ENCODE measurements around the gene MACROD2.

MACROD2 gene

DNA sequence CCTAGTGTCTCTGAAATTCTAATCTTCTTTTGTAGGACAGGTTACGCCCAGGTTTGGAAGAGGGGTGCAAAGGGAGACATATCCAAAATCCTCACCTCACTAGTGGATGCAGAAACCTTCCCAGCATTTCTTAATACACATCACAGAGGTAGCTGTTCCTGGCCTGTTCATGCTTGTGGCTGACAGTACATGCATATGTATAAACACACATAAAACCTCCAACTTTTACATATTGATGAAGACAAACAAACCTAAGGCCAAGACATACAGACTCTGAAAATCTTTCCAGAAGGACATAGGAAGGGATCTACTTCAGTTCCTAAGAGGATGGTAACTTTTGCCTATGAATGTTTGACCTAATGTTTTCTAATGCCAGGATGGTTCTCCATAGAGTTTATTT lies 1214.2 kb downstream of the MACROD2 start:
- Histone ChIP-seq H3K4me1 (ENCODE audit: control insufficient read depth, insufficient read depth, low read length) (no peaks in the 10 kb centered on the region), H3K9me3 (ENCODE audit: control insufficient read depth in 2 of 2, low read length in 2 of 2) (no peaks in the 10 kb centered on the region), H3K4me3 (ENCODE audit: low read length in 2 of 2) (no peak overlapping the region), H3K9ac (ENCODE audit: low read length in 2 of 2) (no peak overlapping the region), H3K27ac (ENCODE audit: low read length) (no peak overlapping the region), H3K36me3 (ENCODE audit: control insufficient read depth in 2 of 2, insufficient read depth in 2 of 2, low read length in 2 of 2) (no peaks in the 10 kb centered on the region), H3K27me3 (ENCODE audit: control insufficient read depth in 1 of 2, insufficient read depth in 2 of 2, low read length in 2 of 2) (no peaks in the 10 kb centered on the region)

- Histone ChIP-seq H3K27ac (ENCODE audit: low read length) (no peak overlapping the region), H3K9me3 (ENCODE audit: control insufficient read depth in 2 of 2, low read length in 2 of 2) (no peaks in the 10 kb centered on the region), H3K36me3 (ENCODE audit: control insufficient read depth in 2 of 2, insufficient read depth in 2 of 2, low read length in 2 of 2) (no peaks in the 10 kb centered on the region), H3K4me3 (ENCODE audit: low read length in 2 of 2) (no peak overlapping the region), H3K9ac (ENCODE audit: low read length in 2 of 2) (no peak overlapping the region), H3K4me1 (ENCODE audit: control insufficient read depth, insufficient read depth, low read length) (no peaks in the 10 kb centered on the region), H3K27me3 (ENCODE audit: control insufficient read depth in 1 of 2, insufficient read depth in 2 of 2, low read length in 2 of 2) (no peaks in the 10 kb centered on the region)
Observed at GRCh38 chr20:15214051-15214450, 1218.7 kb downstream of the MACROD2 start.

DNA sequence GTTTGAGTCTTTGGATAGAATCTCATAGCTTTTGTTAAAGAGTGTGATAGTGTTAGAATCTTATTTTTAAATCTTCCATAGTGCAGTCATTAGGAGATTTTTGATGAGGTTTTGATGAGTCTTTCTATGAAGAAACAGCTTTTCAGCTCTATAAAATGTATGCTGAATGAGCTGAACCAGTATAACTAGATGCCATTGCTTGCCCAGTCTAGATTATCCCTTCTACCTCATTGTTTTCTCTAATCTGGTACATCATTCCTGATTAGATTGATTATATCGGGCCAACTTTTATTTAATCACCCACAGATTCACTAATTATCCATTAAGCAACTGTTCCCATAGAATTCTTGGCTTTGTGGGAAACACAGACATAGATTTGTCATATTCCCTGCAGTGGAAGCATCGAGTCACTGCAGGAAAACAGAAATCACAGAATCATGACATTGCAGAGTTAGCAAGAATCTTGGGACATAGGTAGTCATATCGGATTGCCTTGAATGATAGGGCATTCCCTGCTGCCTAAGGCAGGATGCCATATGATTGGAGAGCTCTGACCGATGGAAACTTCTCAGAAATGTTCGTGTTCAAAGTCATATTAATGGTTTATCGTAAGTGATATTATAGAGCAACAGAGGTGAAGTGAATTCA lies 1224.8 kb downstream of the MACROD2 start:
- Histone ChIP-seq H3K4me1 (ENCODE audit: control insufficient read depth, insufficient read depth, low read length) (no peaks in the 10 kb centered on the region), H3K9ac (ENCODE audit: low read length in 2 of 2) (no peak overlapping the region), H3K9me3 (ENCODE audit: control insufficient read depth in 2 of 2, low read length in 2 of 2) (no peaks in the 10 kb centered on the region), H3K27me3 (ENCODE audit: control insufficient read depth in 1 of 2, insufficient read depth in 2 of 2, low read length in 2 of 2) (no peaks in the 10 kb centered on the region), H3K4me3 (ENCODE audit: low read length in 2 of 2) (no peak overlapping the region), H3K36me3 (ENCODE audit: control insufficient read depth in 2 of 2, insufficient read depth in 2 of 2, low read length in 2 of 2) (no peaks in the 10 kb centered on the region), H3K27ac (ENCODE audit: low read length) (no peak overlapping the region)

DNA sequence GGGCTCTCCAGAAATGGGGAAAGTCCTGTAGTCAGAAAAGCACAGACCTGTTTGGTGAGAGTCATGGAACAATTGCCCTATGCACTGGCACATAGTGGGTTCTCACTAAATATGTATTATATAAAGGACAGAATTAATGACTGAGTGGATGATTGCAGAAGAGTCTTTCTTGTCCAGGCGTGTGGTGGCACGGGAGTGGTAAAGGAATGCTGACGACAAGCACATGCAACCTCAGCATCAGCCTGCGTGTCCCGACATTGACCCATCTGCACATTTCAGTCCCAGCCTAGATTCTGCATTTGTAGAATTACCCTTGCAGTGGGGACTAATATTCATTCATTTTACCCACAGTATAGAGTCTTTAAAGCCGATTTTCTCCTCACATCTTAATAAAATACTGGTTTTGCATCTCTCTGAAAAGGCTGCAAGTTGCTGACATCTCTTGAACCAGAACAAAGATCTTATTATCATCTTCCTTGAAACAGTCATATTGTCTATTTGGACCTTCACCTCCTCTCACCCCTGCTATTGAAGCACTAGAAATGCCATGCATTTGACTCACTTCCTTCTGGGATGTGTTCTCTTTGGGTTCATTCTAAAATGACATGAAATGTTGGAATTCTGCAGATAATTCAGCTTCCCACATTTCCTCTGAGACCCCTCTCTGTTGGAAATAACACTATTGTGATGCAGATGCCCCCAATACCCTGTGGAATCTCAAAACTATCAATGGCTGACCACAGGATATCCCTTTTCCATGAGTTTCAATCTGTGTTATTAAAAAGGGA lies 1225.7 kb downstream of the MACROD2 start:
- Histone ChIP-seq H3K4me3 (ENCODE audit: low read length in 2 of 2) (no peak overlapping the region), H3K9ac (ENCODE audit: low read length in 2 of 2) (no peak overlapping the region), H3K27me3 (ENCODE audit: control insufficient read depth in 1 of 2, insufficient read depth in 2 of 2, low read length in 2 of 2) (no peaks in the 10 kb centered on the region), H3K36me3 (ENCODE audit: control insufficient read depth in 2 of 2, insufficient read depth in 2 of 2, low read length in 2 of 2) (no peaks in the 10 kb centered on the region), H3K9me3 (ENCODE audit: control insufficient read depth in 2 of 2, low read length in 2 of 2) (no peaks in the 10 kb centered on the region), H3K27ac (ENCODE audit: low read length) (no peak overlapping the region), H3K4me1 (ENCODE audit: control insufficient read depth, insufficient read depth, low read length) (no peaks in the 10 kb centered on the region)

DNA sequence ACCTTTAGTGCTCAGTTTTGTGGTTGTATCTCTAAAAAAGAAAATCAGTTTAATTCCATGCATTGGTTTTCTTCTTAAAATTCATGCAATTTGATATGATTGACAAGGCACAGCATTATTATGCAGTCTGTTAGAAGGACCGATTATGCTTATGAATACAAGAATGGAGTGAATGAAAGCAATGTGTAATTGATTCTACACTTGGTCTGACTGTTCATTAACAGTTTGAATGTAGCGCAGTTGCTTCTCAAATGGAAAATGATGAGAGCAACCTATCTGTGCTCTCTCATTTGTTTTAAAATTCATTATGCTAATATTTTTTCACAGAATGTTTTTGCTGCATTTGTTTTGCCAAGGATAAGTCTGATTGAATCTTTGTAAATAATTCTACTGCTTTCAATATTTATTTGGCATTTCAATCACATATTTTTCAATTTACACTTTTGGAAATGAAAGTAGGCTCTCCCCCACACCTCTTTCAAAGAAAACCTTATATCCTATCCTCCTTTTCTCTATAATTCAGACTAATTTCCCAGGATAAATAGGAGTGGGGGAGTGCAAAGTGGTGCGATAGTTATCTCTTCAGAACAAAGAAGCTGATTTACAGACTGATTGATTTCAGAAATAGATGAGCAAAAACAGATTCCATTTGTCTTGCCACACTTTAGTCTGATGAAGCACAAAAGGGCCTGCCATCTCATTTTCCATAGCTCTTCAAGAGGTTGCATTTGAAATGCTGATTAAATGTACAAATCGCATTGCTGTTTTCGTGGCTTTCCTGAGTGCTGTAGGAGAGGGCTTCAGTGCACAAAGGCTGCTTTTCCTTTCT lies 1227.4 kb downstream of the MACROD2 start:
- Histone ChIP-seq H3K27ac (ENCODE audit: low read length) (no peak overlapping the region), H3K9ac (ENCODE audit: low read length in 2 of 2) (no peak overlapping the region), H3K36me3 (ENCODE audit: control insufficient read depth in 2 of 2, insufficient read depth in 2 of 2, low read length in 2 of 2) (no peaks in the 10 kb centered on the region), H3K9me3 (ENCODE audit: control insufficient read depth in 2 of 2, low read length in 2 of 2) (no peaks in the 10 kb centered on the region), H3K27me3 (ENCODE audit: control insufficient read depth in 1 of 2, insufficient read depth in 2 of 2, low read length in 2 of 2) (no peaks in the 10 kb centered on the region), H3K4me3 (ENCODE audit: low read length in 2 of 2) (no peak overlapping the region), H3K4me1 (ENCODE audit: control insufficient read depth, insufficient read depth, low read length) (no peaks in the 10 kb centered on the region)

DNA sequence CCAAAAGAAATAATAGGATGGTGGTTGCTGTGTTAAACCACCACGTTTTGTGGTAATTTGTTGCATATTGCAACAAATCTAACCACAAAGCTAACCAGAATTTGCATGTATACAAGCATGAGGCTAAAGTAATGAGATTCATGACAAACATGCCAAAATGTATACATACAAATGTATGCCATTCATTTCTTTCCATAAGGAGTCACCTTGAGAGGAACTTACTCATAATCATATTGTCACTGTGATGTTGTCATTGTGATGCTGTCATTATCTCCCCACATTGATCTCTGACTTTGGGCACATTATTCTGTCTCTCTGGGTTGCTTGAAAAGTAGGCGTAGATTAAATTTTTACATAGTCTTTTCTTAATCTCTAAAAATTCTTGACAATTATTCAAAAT lies 1228.9 kb downstream of the MACROD2 start:
- Histone ChIP-seq H3K9me3 (ENCODE audit: control insufficient read depth in 2 of 2, low read length in 2 of 2) (no peaks in the 10 kb centered on the region), H3K4me1 (ENCODE audit: control insufficient read depth, insufficient read depth, low read length) (no peaks in the 10 kb centered on the region), H3K4me3 (ENCODE audit: low read length in 2 of 2) (no peak overlapping the region), H3K27me3 (ENCODE audit: control insufficient read depth in 1 of 2, insufficient read depth in 2 of 2, low read length in 2 of 2) (no peaks in the 10 kb centered on the region), H3K9ac (ENCODE audit: low read length in 2 of 2) (no peak overlapping the region), H3K36me3 (ENCODE audit: control insufficient read depth in 2 of 2, insufficient read depth in 2 of 2, low read length in 2 of 2) (no peaks in the 10 kb centered on the region), H3K27ac (ENCODE audit: low read length) (no peak overlapping the region)

GRCh38 chr20:15227102-15227501 lies 1231.8 kb downstream of the MACROD2 start:
- H3K9me3 ChIP-seq (ENCODE audit: control insufficient read depth in 2 of 2, low read length in 2 of 2): no peaks in the 10 kb centered on the region
- H3K4me1 ChIP-seq (ENCODE audit: control insufficient read depth, insufficient read depth, low read length): no peaks in the 10 kb centered on the region
- no peaks in the 10 kb centered on the region for H3K36me3 ChIP-seq (ENCODE audit: control insufficient read depth in 2 of 2, insufficient read depth in 2 of 2, low read length in 2 of 2)
- no peak overlapping the region for H3K4me3 ChIP-seq (ENCODE audit: low read length in 2 of 2)
- H3K27me3 ChIP-seq (ENCODE audit: control insufficient read depth in 1 of 2, insufficient read depth in 2 of 2, low read length in 2 of 2): no peaks in the 10 kb centered on the region
- no peak overlapping the region for H3K9ac ChIP-seq (ENCODE audit: low read length in 2 of 2)
- H3K27ac ChIP-seq (ENCODE audit: low read length): no peak overlapping the region

DNA sequence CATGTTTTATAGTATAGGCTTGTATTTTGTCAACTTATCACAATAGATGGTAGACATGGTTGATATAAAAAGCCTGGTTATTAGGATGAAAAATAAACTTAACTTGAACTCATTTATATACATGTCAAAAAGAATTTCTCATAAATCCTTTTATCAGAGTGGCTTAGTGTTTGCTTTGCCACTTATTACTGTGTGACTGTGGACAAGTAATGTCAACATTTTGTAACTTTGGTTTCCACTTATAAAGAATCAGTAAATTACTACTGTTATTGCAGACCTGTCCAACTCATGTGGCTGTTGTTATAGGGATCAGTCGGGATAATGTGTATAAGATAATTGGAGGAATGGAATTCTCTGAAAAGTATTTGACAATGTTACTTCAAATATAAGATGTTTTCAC lies 1236.9 kb downstream of the MACROD2 start:
- Histone ChIP-seq H3K27me3 (ENCODE audit: control insufficient read depth in 1 of 2, insufficient read depth in 2 of 2, low read length in 2 of 2) (no peaks in the 10 kb centered on the region), H3K9ac (ENCODE audit: low read length in 2 of 2) (no peak overlapping the region), H3K4me1 (ENCODE audit: control insufficient read depth, insufficient read depth, low read length) (no peaks in the 10 kb centered on the region), H3K27ac (ENCODE audit: low read length) (no peak overlapping the region), H3K36me3 (ENCODE audit: control insufficient read depth in 2 of 2, insufficient read depth in 2 of 2, low read length in 2 of 2) (no peaks in the 10 kb centered on the region), H3K9me3 (ENCODE audit: control insufficient read depth in 2 of 2, low read length in 2 of 2) (no peaks in the 10 kb centered on the region), H3K4me3 (ENCODE audit: low read length in 2 of 2) (no peak overlapping the region)

- H3K4me3 ChIP-seq (ENCODE audit: low read length in 2 of 2): no peak overlapping the region
- H3K27ac ChIP-seq (ENCODE audit: low read length): no peak overlapping the region
- no peaks in the 10 kb centered on the region for H3K4me1 ChIP-seq (ENCODE audit: control insufficient read depth, insufficient read depth, low read length)
- no peaks in the 10 kb centered on the region for H3K9me3 ChIP-seq (ENCODE audit: control insufficient read depth in 2 of 2, low read length in 2 of 2)
- no peak overlapping the region for H3K9ac ChIP-seq (ENCODE audit: low read length in 2 of 2)
- no peaks in the 10 kb centered on the region for H3K36me3 ChIP-seq (ENCODE audit: control insufficient read depth in 2 of 2, insufficient read depth in 2 of 2, low read length in 2 of 2)
- H3K27me3 ChIP-seq (ENCODE audit: control insufficient read depth in 1 of 2, insufficient read depth in 2 of 2, low read length in 2 of 2): no peaks in the 10 kb centered on the region
Observed at GRCh38 chr20:15235471-15236198, 1240.3 kb downstream of the MACROD2 start.

DNA sequence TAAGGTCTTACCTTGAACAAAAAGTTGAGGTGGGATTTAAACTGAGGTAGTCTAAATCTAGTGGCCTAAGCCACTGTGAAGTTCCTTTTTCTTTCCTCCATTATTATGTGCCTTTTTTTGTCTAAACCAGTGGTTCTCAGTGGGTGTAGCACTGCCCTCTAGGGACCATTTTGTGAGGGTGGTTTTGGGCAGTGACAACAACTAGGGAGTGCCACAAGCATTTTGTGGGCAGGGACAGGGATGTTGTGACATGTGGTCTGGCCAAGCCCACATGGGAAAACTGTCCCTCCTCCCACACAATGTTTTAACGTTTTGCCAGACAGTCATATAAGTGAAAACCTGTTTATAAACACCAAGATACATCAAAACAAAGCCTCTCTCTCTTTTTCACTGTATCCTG lies 1241.5 kb downstream of the MACROD2 start:
- H3K36me3 ChIP-seq (ENCODE audit: control insufficient read depth in 2 of 2, insufficient read depth in 2 of 2, low read length in 2 of 2): no peaks in the 10 kb centered on the region
- H3K9me3 ChIP-seq (ENCODE audit: control insufficient read depth in 2 of 2, low read length in 2 of 2): no peaks in the 10 kb centered on the region
- no peak overlapping the region for H3K4me3 ChIP-seq (ENCODE audit: low read length in 2 of 2)
- no peak overlapping the region for H3K27ac ChIP-seq (ENCODE audit: low read length)
- no peaks in the 10 kb centered on the region for H3K27me3 ChIP-seq (ENCODE audit: control insufficient read depth in 1 of 2, insufficient read depth in 2 of 2, low read length in 2 of 2)
- no peaks in the 10 kb centered on the region for H3K4me1 ChIP-seq (ENCODE audit: control insufficient read depth, insufficient read depth, low read length)
- no peak overlapping the region for H3K9ac ChIP-seq (ENCODE audit: low read length in 2 of 2)
